ENCODE measurements around the gene ATMIN. TPM values are rescaled to one million over a fixed set of nuclear protein-coding genes. Genes with fewer than 3 reads are reported as not detected.

ATMIN gene
- total and polyA plus RNA-seq, 4 donors: 6.8 to 17.8 (median 12.3) TPM

DNA sequence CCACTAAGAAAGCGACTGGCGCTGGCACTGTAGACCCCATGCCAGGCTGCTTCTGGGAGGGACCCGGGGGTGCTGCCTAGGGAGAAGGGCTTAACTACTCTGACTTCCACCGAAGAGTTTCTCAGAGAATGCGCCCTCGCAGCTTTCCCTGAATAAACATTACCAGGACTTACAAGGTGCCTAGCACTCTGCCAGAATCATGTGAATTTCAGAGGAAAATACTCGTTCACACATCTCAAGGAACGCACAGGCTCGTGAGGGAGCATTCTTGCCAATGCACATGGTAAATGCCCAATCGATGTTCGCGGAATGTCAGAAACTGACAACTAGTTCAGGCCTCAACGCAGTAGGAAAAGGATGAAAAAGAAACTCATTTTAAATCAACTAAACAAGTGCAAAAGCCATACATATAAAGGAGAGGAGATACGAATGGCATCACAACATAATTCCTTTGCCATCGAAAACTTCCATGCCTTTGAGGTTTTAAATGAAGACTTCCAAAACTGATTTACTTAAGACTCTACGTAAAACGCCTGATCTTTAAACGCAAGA, 30.0 kb upstream of the ATMIN start (continued):
- no peak for TF ChIP-seq HNF4A (conservative IDR thresholded peaks at IDR 0.05)
- no peak for TF ChIP-seq TAF1 (conservative IDR thresholded peaks at IDR 0.05)
- no peak for TF ChIP-seq FOXA2 (IDR thresholded peaks at IDR 0.05)
- TF ChIP-seq HNF4G (IDR thresholded peaks at IDR 0.05): no peak
- TF ChIP-seq SP1 (IDR thresholded peaks at IDR 0.05): no peak

DNA sequence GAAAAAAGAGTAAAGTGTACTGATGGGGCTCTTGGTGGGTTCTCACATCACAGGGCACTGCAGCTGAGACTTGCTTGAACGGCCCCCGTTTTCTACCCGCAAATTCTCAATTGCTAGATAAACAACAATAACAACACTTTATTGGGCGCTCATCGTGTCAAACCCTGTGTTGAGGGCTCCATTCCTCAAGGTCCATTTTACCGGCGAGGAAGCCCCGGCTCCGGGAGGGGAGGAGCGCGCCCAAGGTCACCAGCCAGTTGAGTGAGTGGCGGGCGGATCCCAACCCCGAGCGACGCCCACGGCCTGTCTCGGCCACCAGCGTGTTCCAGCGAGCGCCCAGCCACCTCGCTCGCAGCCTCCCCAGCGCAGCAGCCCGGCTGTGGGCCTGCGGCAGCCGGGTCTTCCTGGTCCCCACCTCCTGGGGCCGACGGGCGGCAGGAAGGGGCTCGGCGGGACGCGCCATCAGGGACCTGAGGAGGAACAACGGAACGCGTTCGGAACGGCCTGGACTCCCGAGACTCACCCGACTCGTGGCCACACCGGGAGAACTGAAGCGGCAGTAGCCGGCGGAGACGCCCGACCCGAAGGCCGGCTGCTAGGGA, 29.3 kb upstream of the ATMIN start:
- Histone ChIP-seq H3K4me1 (ENCODE audit: control insufficient read depth in 4 of 4, insufficient read depth in 4 of 4, low read length in 3 of 4) (peaks cover 3 to 38% (median 23%) of the 10 kb centered on the region in 4 donors), H3K27me3 (ENCODE audit: control insufficient read depth in 4 of 4, insufficient read depth in 4 of 4, low read length in 3 of 4) (no peaks in the 10 kb centered on the region), H3K9ac (ENCODE audit: low read depth in 1 of 2, low read length in 2 of 2) (peak overlapping the region; percentile 92 to 95), H3K27ac (ENCODE audit: low read depth in 1 of 2, low read length in 2 of 2) (peak overlapping the region; percentile 94 to 100), H3K4me3 (ENCODE audit: low read depth in 1 of 3, low read length in 3 of 3) (peak overlapping the region; percentile 88 to 99 (median 95)), H3K36me3 (ENCODE audit: control insufficient read depth in 4 of 4, insufficient read depth in 3 of 4, low read depth in 1 of 4, low read length in 3 of 4) (no peaks in the 10 kb centered on the region), H3K9me3 (ENCODE audit: control insufficient read depth in 4 of 4, low read length in 3 of 4) (no peaks in the 10 kb centered on the region)
- TF ChIP-seq, protein P1, sequence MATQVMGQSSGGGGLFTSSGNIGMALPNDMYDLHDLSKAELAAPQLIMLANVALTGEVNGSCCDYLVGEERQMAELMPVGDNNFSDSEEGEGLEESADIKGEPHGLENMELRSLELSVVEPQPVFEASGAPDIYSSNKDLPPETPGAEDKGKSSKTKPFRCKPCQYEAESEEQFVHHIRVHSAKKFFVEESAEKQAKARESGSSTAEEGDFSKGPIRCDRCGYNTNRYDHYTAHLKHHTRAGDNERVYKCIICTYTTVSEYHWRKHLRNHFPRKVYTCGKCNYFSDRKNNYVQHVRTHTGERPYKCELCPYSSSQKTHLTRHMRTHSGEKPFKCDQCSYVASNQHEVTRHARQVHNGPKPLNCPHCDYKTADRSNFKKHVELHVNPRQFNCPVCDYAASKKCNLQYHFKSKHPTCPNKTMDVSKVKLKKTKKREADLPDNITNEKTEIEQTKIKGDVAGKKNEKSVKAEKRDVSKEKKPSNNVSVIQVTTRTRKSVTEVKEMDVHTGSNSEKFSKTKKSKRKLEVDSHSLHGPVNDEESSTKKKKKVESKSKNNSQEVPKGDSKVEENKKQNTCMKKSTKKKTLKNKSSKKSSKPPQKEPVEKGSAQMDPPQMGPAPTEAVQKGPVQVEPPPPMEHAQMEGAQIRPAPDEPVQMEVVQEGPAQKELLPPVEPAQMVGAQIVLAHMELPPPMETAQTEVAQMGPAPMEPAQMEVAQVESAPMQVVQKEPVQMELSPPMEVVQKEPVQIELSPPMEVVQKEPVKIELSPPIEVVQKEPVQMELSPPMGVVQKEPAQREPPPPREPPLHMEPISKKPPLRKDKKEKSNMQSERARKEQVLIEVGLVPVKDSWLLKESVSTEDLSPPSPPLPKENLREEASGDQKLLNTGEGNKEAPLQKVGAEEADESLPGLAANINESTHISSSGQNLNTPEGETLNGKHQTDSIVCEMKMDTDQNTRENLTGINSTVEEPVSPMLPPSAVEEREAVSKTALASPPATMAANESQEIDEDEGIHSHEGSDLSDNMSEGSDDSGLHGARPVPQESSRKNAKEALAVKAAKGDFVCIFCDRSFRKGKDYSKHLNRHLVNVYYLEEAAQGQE (IDR thresholded peaks at IDR 0.05): peak; percentile 27
- TF ChIP-seq RAD21 (IDR thresholded peaks at IDR 0.05): no peak
- no peak for TF ChIP-seq ZBTB33 (IDR thresholded peaks at IDR 0.05)
- TF ChIP-seq EGR1 (IDR thresholded peaks at IDR 0.05; ENCODE audit: low read depth in 2 of 2): no peak
- DNase-seq (ENCODE audit: low spot score): peak; percentile 81
- WGBS: under 1% methylated on average over 50 of the region's 50 CpGs

DNA sequence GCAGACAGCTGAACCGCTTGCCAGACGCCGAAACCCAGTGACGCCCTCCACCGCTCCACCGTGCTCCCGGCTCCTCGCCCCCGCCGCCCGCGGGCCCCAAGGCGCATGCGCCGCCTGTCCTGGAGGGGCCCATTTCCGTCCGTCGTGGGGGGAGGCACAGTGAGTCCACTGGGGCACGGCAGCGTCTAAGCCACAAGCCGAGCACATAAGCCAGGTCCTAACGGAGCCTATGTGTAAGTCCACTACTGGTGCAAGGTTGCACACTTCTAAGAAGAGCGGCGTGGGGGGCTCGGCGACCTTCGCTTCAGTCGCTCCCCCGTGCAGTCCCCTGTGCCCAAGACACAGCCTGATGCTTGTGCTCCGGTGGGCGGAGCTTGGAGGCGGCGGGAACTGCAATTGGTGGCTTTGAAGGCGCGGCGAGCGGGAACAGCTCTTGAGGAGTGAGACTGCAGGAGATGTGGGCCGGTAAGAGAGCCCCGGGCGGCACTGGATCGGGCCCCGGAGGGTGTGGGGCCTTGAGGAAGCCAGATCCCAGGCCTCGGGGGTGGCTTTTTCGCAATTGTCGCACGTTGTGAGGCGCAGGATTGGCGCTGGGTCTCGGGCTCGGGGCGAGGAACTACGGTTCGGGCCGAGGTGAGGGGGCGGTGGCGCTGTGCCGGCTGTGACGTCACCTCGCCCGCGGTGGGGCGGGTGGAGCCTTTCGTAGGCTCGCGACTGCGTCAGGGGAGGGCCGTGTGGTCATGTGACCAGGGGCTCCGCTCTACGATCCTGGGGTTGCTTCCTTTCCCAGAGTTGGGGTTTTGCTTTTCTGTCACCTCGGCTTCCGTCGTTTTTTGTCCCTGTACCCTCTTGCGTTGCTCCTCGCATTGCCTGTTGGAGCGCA, 28.6 kb upstream of the ATMIN start, which contains the start of the genes CENPN and CMC2:
Gene CENPN, plus strand, starts transcription at position 402 of the 883 bp plus-strand sequence. CDS start 4,726 bp downstream, outside the sequence.
Gene CMC2, minus strand, starts transcription at position 73 of the 883 bp plus-strand sequence. CDS start 9,491 bp downstream, outside the sequence.
- TF ChIP-seq, protein P2, sequence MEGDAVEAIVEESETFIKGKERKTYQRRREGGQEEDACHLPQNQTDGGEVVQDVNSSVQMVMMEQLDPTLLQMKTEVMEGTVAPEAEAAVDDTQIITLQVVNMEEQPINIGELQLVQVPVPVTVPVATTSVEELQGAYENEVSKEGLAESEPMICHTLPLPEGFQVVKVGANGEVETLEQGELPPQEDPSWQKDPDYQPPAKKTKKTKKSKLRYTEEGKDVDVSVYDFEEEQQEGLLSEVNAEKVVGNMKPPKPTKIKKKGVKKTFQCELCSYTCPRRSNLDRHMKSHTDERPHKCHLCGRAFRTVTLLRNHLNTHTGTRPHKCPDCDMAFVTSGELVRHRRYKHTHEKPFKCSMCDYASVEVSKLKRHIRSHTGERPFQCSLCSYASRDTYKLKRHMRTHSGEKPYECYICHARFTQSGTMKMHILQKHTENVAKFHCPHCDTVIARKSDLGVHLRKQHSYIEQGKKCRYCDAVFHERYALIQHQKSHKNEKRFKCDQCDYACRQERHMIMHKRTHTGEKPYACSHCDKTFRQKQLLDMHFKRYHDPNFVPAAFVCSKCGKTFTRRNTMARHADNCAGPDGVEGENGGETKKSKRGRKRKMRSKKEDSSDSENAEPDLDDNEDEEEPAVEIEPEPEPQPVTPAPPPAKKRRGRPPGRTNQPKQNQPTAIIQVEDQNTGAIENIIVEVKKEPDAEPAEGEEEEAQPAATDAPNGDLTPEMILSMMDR (IDR thresholded peaks at IDR 0.05; ENCODE audit: low read depth, low read length, missing input control): no peak
- TF ChIP-seq EGR1 (IDR thresholded peaks at IDR 0.05; ENCODE audit: low read depth in 2 of 2) (peak; percentile 78 to 85), FOXA2 (IDR thresholded peaks at IDR 0.05) (no peak), RXRA (IDR thresholded peaks at IDR 0.05) (peak; percentile 40 to 56), JUND (IDR thresholded peaks at IDR 0.05) (no peak), TAF1 (conservative IDR thresholded peaks at IDR 0.05) (peak; percentile 89), HNF4G (IDR thresholded peaks at IDR 0.05) (no peak), YY1 (IDR thresholded peaks at IDR 0.05) (peak; percentile 88), HNF4A (conservative IDR thresholded peaks at IDR 0.05) (peak in 1 of 2 donors; percentile 46), GABPA (IDR thresholded peaks at IDR 0.05 in 1 of 2, conservative IDR thresholded peaks at IDR 0.05 in 1 of 2) (peak in 1 of 2 donors; percentile 75), SP1 (IDR thresholded peaks at IDR 0.05) (peak; percentile 82), NR2F2 (IDR thresholded peaks at IDR 0.05) (no peak), RAD21 (IDR thresholded peaks at IDR 0.05) (peak; percentile 21 to 52), ZBTB33 (IDR thresholded peaks at IDR 0.05) (peak; percentile 86)
- TF ChIP-seq, protein P3, sequence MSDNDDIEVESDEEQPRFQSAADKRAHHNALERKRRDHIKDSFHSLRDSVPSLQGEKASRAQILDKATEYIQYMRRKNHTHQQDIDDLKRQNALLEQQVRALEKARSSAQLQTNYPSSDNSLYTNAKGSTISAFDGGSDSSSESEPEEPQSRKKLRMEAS (IDR thresholded peaks at IDR 0.05): peak; percentile 62
- Histone ChIP-seq H3K9me3 (ENCODE audit: control insufficient read depth in 4 of 4, low read length in 3 of 4) (no peaks in the 10 kb centered on the region), H3K27ac (ENCODE audit: low read depth in 1 of 2, low read length in 2 of 2) (peak within 1 kb of the TSS; percentile 94 to 100), H3K36me3 (ENCODE audit: control insufficient read depth in 4 of 4, insufficient read depth in 3 of 4, low read depth in 1 of 4, low read length in 3 of 4) (no peaks in the 10 kb centered on the region), H3K27me3 (ENCODE audit: control insufficient read depth in 4 of 4, insufficient read depth in 4 of 4, low read length in 3 of 4) (no peaks in the 10 kb centered on the region), H3K4me3 (ENCODE audit: low read depth in 1 of 3, low read length in 3 of 3) (peak within 1 kb of the TSS; percentile 88 to 99 (median 95)), H3K9ac (ENCODE audit: low read depth in 1 of 2, low read length in 2 of 2) (peak within 1 kb of the TSS; percentile 92 to 96), H3K4me1 (ENCODE audit: control insufficient read depth in 4 of 4, insufficient read depth in 4 of 4, low read length in 3 of 4) (peaks cover 3 to 32% (median 21%) of the 10 kb centered on the region in 4 donors)
- WGBS: under 1% methylated on average over 75 of the region's 75 CpGs
- DNase-seq (ENCODE audit: low spot score): peak; percentile 98

All from liver (tissue), 9 donors.